T-helper 2 cell treated with Interferon-gamma antibody and Interleukin-4, amounts not matched to agents 5 μg/mL and 100 μg/mL, for 36 hours (primary cell): Measurements from ENCODE around the gene MMP3.

Experiments
- DNase-seq: peaks from one replicate; pipeline ENCODE4 v3.0.0; 2021; ENCODE audit warnings: low spot score
- H3K27ac Mint-ChIP-seq: one replicate; pipeline ENCODE4 v1.8.0; 2021; ENCODE audit warnings: mild to moderate bottlenecking, mixed read lengths
- H3K27me3 Mint-ChIP-seq: one replicate; pipeline ENCODE4 v1.8.0; 2021; ENCODE audit warnings: low read depth, mixed read lengths
- H3K36me3 Mint-ChIP-seq: one replicate; pipeline ENCODE4 v1.8.0; 2021; ENCODE audit warnings: low read depth, mixed read lengths
- H3K4me1 Mint-ChIP-seq: one replicate; pipeline ENCODE4 v1.8.0; 2021; ENCODE audit warnings: low read depth, mixed read lengths
- H3K4me3 Mint-ChIP-seq: one replicate; pipeline ENCODE4 v1.8.0; 2022; ENCODE audit warnings: mild to moderate bottlenecking, moderate library complexity, mixed read lengths
- H3K9me3 Mint-ChIP-seq: one replicate; pipeline ENCODE4 v1.8.0; 2021; ENCODE audit warnings: mixed read lengths

Gene MMP3

DNA sequence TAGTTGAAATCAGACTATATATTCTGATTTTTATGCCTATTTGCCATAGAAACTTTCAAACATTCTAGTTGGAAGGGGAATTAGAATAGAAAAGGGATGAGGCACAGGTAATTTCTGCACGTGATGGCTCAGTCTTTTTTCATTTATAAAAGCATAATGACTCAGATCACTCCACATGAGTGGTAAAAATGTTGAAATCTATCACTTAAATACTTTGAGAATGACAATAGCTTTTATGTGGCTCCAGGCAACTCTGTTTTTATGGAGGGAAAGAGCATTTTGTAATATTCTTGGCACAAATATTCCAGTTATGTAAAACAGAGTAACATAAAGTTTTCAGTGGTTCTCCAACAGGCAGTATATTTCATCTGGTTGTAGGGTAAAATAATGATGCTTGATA, 5.9 kb upstream of the MMP3 start:
- Mint-ChIP-seq H3K36me3 (no peaks in the 10 kb centered on the region), H3K4me1 (no peaks in the 10 kb centered on the region), H3K4me3 (no peak overlapping the region), H3K27me3 (no peaks in the 10 kb centered on the region), H3K9me3 (no peaks in the 10 kb centered on the region), H3K27ac (no peak overlapping the region)
- no peak for DNase-seq

DNA sequence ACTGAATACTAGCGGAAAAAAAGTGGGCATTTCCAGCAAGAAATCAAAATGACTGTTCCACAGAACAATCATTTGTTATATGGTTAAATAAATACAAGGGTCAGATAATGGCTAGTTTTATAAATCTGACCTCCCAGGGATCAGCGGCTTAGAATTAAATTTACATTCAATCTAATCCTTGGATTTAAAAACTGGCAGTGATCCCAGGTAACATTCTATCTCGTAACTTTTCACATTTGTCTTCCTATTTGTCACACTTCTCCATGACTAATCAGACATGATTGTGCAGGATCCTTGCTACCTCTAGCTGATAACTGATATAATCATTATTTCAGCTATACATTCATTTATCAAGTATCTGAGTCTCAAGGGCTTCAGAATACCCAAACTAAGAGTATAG, 2.9 kb upstream of the MMP3 start:
- Mint-ChIP-seq H3K4me3 (no peak overlapping the region), H3K27ac (no peak overlapping the region), H3K36me3 (no peaks in the 10 kb centered on the region), H3K4me1 (no peaks in the 10 kb centered on the region), H3K9me3 (no peaks in the 10 kb centered on the region), H3K27me3 (no peaks in the 10 kb centered on the region)
- DNase-seq, result no peak

DNA sequence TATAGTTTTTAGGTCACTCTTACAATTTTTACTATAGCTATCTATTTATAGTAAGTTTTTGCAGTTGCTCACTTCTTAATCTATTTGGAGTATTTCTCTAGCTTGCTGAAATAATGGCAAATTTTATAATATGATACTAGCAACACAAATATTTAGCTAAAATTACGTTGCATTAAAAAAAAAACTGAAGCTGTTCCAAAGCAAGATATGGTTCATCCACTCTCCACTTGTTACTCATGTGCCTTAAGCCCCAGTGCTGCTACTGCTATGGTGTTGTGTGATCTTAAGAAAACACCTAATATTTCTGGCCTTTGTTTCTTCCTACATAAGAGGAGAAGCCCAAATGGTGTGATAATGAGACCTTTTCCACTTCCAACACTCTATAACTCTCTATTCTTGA, 479 bp downstream of the MMP3 start:
- no peak overlapping the region for H3K4me3 Mint-ChIP-seq
- H3K4me1 Mint-ChIP-seq, result no peaks in the 10 kb centered on the region
- no peak overlapping the region for H3K27ac Mint-ChIP-seq
- no peak for DNase-seq
- H3K27me3 Mint-ChIP-seq, result no peaks in the 10 kb centered on the region
- no peaks in the 10 kb centered on the region for H3K36me3 Mint-ChIP-seq
- no peaks in the 10 kb centered on the region for H3K9me3 Mint-ChIP-seq

DNA sequence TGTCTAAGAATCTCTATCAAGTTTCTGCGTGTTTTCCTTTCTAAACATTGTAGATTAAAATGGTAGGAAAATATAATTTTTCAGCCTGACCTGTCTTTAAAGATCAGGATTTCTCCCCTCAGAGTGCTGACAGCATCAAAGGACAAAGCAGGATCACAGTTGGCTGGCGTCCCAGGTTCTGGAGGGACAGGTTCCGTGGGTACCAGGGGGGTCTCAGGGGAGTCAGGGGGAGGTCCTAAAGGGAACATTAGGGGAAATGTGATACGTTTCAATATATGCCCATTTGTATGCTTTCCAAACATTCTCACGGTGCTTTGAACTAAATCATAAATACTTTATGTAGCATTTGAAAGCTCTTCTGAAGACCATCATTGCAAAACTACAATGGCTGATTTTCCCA, 3.4 kb downstream of the MMP3 start:
- Mint-ChIP-seq H3K27me3 (no peaks in the 10 kb centered on the region), H3K36me3 (no peaks in the 10 kb centered on the region), H3K9me3 (no peaks in the 10 kb centered on the region), H3K27ac (no peak overlapping the region), H3K4me1 (no peaks in the 10 kb centered on the region), H3K4me3 (no peak overlapping the region)
- DNase-seq, result no peak

DNA sequence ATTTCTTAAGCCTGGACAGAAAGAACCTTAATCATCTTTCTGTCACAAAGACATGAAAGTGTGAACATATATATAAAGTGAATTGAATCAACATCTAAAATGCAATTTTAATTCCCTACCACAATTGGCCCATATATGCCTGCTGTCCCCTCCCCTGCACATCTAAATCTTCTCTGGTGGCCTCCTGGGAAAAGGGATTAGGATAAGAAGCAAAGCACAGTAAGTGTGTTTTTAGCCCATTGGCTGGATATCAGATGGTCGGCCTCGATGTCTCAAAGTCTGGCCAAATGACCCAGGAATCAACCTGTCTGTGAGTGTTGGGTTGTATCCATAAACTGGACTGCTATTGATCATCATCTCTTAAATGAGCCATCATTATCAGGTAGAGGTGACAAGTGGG, 5.8 kb downstream of the MMP3 start:
- Mint-ChIP-seq H3K4me1 (no peaks in the 10 kb centered on the region), H3K36me3 (no peaks in the 10 kb centered on the region), H3K4me3 (no peak overlapping the region), H3K9me3 (no peaks in the 10 kb centered on the region), H3K27ac (no peak overlapping the region), H3K27me3 (peaks cover 3% of the 10 kb centered on the region)
- no peak for DNase-seq

DNA sequence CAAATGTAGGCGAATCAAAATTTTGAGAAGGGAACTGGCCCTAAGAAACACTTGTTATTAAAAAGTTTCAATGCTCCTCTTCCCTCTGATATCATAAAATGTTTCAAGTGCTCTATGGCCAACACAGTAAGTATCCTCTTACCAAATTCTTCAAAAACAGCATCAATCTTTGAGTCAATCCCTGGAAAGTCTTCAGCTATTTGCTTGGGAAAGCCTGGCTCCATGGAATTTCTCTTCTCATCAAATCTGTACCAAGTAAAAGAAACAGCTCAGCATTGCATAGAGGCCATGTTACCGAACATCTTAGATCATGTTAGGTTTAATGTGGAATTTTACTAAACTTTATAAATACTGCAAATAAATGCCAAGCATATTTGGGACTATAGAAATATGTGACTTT, 6.3 kb downstream of the MMP3 start:
- Mint-ChIP-seq H3K27me3 (peaks cover 4% of the 10 kb centered on the region), H3K36me3 (no peaks in the 10 kb centered on the region), H3K9me3 (no peaks in the 10 kb centered on the region), H3K4me1 (no peaks in the 10 kb centered on the region), H3K4me3 (no peak overlapping the region), H3K27ac (no peak overlapping the region)
- no peak for DNase-seq

DNA sequence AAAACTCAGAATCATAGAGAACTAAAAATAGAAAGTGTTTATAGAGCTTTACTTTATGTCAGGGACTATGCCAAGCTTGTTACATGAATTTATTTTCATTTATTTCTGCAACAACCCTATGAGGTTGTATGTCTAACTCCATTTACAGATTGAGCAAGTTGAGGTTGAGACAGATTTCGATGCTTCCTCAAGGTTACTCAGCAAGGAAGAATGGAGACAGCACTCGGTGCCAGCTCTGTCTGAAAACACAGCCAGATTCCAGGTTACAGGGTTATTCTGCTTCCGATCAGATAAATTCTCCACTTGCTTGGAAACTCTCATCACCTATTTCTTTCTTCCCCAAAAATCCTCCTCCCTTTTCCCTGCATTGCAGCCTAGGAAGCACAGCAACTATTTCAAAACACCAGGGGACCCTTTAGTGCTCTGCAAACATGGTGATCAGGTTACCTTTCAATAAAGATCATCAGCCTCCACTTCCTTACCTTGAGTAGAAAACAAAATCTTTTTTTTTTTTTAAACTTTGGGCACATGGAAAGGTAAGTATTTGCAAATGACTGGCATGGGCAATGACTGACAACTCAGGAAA, 7.0 kb downstream of the MMP3 start:
- Mint-ChIP-seq H3K4me1 (no peaks in the 10 kb centered on the region), H3K9me3 (no peaks in the 10 kb centered on the region), H3K27ac (no peak overlapping the region), H3K27me3 (peaks cover 11% of the 10 kb centered on the region), H3K4me3 (no peak overlapping the region), H3K36me3 (no peaks in the 10 kb centered on the region)
- no peak for DNase-seq

DNA sequence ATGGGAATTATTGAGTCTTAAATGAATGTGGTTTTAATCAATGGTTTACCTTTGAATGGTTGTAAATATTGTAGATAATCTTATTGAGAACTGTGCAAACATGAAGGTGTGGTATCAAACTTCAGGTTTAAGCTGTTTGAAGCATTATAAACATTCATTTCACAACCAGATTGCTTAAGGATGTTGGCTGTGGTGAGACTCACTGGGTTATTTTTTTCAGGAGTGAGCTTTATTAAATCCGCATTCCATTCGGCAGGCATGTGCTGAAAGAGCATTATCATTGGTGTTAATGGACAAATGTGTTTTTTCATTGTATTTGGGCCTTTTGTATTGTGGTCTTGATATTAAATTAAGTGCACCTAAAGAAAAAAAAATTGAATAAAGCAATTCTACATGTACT, 9.7 kb downstream of the MMP3 start:
- peaks cover 21% of the 10 kb centered on the region for H3K27me3 Mint-ChIP-seq
- H3K9me3 Mint-ChIP-seq, result no peaks in the 10 kb centered on the region
- DNase-seq, result no peak
- H3K36me3 Mint-ChIP-seq, result no peaks in the 10 kb centered on the region
- no peak overlapping the region for H3K4me3 Mint-ChIP-seq
- H3K27ac Mint-ChIP-seq, result no peak overlapping the region
- no peaks in the 10 kb centered on the region for H3K4me1 Mint-ChIP-seq

DNA sequence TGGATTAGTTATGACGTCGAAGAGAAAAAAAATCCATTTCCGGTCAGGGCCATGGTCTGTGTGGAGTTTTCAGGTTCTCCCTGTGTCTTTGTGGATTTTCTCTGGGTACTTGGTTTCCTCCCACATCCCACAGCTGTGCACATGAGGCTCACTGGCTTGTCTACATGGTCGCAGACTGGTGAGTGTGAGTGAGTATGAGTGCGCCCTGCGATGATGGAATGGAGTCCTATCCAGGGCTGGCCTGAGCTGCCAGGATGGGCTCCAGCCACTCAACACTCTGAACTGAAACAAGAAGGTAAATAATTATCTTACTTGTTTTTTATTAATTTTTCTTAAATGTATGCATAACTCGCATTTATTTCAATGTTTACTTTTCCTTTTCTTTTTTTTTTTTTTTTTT, 10.8 kb downstream of the MMP3 start:
- Mint-ChIP-seq H3K36me3 (no peaks in the 10 kb centered on the region), H3K27me3 (peaks cover 21% of the 10 kb centered on the region), H3K27ac (no peak overlapping the region), H3K4me1 (no peaks in the 10 kb centered on the region), H3K9me3 (no peaks in the 10 kb centered on the region), H3K4me3 (no peak overlapping the region)
- DNase-seq, result no peak

DNA sequence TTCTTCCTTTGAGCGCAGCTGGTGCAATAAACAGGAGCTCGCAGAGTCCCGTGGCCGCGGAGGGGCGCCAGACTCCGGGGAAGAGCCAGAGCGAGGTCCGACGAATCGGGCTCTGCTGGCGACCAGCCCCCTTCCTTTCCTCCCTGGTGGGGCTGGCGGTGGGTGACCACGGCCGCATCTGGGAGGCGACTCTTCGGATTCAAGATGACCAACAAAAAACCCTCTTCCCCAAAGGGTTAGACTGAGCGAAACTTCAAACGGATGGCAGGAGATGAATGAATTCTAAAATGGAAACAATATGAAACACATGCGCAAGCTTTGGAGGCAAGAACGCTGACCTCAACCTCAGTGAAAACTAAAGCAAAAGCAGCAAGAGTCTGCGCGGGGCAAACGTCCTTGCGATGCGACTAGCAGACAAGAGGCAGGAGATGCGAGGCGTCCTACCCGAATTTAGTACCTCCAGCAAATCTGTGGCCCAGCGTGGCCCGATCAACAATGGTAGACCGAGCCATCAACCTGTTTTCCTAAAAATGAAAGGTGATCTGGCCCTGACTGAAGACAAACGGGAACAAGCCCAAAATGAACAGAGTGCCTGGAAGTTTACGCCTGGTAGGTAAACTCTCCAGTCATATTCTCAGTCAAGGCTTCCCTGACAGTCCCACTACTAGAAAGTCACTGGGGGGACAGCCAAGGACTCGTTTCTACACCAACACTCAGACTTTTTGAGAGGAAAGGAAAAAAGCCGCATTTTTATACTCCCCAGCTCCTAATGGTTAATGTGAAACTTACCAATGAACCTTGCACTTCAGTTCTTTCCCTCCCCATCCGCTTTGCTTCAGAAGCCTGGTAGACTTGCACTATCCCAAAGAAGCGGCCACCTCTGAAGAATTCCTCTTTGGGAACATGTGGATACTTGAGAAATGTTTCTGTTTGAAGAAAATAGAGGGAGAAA, 11.6 kb downstream of the MMP3 start:
- Mint-ChIP-seq H3K9me3 (no peaks in the 10 kb centered on the region), H3K4me1 (no peaks in the 10 kb centered on the region), H3K27ac (no peak overlapping the region), H3K4me3 (peak overlapping the region; percentile 39), H3K27me3 (peaks cover 21% of the 10 kb centered on the region), H3K36me3 (no peaks in the 10 kb centered on the region)
- no peak for DNase-seq

DNA sequence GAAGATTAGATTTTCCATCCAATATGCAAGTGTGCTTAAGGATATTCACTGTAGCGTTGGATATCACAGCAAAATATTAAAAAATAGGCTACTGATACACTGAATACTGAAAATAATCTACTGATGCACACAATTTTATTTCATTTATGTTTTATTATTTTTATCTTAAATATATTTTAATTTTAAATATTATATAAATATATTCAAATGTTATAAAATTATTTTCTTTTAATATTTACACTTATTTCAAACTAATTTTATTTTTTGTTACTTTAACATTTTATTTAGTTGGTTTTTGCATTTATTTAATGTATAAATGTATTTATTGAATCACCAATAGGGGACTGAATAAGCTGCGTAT, 12.3 kb downstream of the MMP3 start:
- Mint-ChIP-seq H3K9me3 (no peaks in the 10 kb centered on the region), H3K27ac (no peak overlapping the region), H3K27me3 (peaks cover 21% of the 10 kb centered on the region), H3K36me3 (no peaks in the 10 kb centered on the region), H3K4me1 (no peaks in the 10 kb centered on the region), H3K4me3 (no peak overlapping the region)
- DNase-seq, result no peak

DNA sequence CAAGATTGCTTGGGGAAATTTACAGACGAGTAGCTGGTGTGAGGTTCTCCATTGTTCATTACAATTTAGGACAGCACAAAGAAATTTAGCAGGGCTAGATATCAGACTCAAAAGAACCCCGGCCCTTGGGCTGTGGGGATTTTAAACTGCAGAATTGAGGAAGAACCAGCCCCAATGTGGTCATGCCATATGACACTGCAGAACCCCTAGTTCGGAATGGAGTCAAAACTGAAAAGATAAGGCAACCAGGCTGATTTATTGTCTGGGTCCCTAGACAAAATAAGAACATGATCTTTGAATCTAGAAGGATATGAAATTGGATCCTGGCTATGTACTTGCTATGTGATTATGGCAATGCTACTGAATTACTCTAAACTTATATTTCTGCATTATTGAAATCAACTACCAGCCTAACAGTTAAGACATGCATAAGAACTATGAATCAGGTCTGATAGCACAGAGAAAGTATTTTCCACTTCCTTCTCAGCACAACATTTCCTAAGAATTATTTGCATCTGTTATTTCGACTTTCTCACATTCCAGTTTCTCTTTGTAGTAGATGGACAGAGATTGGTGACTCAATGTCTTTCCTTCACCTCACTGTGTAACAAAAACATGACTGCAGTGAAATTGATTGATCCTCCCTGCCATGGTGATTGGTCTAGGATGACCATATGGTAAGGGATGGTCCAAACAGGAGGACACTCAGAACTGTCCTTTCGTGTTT, 13.2 kb downstream of the MMP3 start:
- Mint-ChIP-seq H3K27ac (no peak overlapping the region), H3K36me3 (no peaks in the 10 kb centered on the region), H3K9me3 (no peaks in the 10 kb centered on the region), H3K27me3 (peaks cover 21% of the 10 kb centered on the region), H3K4me3 (no peak overlapping the region), H3K4me1 (no peaks in the 10 kb centered on the region)
- DNase-seq, result no peak

DNA sequence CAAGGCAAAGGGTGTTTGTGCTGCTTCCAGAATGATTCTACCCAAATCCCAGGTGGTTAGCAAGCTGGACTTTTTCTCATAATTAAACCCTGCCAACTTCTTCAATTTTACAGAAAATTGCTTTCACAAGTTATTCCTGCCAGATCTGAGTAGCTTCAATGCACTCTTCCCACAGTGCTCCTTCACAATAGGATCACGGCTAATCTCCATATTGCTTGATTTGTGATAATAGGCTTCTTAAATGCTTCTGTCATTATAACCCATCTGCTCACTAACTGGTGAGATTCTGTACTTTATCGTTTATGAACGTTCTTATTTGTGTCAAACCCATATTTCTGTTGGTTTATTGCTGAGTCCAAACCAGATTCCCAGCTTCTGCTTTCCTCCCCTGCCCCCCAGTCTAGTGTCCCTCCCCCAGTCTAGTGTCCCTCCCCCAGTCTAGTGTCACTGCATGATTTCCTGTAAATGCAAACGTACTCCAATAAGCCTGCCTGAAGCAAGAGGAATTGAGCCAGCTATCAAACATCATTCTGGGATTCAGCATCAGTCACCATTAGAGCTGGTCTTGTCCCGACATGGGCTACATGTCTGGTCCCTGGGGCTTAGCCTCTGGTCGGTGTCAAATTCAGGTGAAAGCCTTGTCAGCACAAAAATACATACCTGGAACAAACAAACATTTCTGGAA, 14.0 kb downstream of the MMP3 start:
- Mint-ChIP-seq H3K4me3 (no peak overlapping the region), H3K27ac (no peak overlapping the region), H3K27me3 (peaks cover 21% of the 10 kb centered on the region), H3K4me1 (no peaks in the 10 kb centered on the region), H3K36me3 (no peaks in the 10 kb centered on the region), H3K9me3 (no peaks in the 10 kb centered on the region)
- no peak for DNase-seq

DNA sequence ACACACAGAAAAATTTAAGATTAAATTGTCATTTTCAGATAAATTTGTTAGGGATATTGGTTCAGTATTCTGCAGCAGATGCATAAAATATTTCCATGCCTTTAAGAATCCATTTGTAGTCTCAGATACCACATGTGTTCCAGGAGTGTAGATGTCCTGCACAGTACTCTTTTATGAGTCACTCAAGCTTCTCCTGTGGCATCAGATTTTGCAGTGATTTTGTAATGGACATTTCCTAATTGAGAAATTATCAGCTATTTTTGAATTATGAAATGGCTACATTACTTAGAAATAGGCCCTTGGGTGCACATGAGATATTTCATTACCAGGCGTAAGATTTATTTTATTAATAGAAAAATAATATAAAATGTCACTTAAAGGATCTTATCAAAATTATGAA, 18.9 kb downstream of the MMP3 start:
- Mint-ChIP-seq H3K4me1 (no peaks in the 10 kb centered on the region), H3K4me3 (no peak overlapping the region), H3K36me3 (no peaks in the 10 kb centered on the region), H3K9me3 (no peaks in the 10 kb centered on the region), H3K27ac (no peak overlapping the region), H3K27me3 (peaks cover under 1% of the 10 kb centered on the region)
- no peak for DNase-seq
